Mononuclear cell (primary cell): Measurements from ENCODE around the gene LSS. TPM values are rescaled to one million over a fixed set of nuclear protein-coding genes. Genes with fewer than 3 reads are reported as not detected.
"Not testable (repeated sequence)": the region's sequence is repeated elsewhere in the genome, so short reads cannot be mapped to it uniquely, and the experiment has no call there.

ENCODE experiments used
- H3K27me3 ChIP-seq: 2 replicates; pipeline ENCODE4 v1.6.0; 2011; ENCODE audit warnings: low read length, control low read depth; ENCODE audit not compliant: insufficient read depth
- H3K4me1 ChIP-seq: 2 replicates; pipeline ENCODE4 v1.5.1; 2011; ENCODE audit warnings: mild to moderate bottlenecking, low read length, control low read depth; ENCODE audit not compliant: insufficient read depth
- H3K4me3 ChIP-seq: 2 replicates; pipeline ENCODE4 v1.5.1; 2011; ENCODE audit warnings: mild to moderate bottlenecking, low read length, moderate library complexity
- H3K9me3 ChIP-seq: 2 replicates; pipeline ENCODE4 v1.5.1; 2011; ENCODE audit warnings: low read depth, mild to moderate bottlenecking, control low read depth, low read length
- total RNA-seq: library from RNA; depleted of rRNA; stranded (reverse); fragments of >200 nt; gene quantifications from one replicate; pipeline ENCODE4 v1.2.3, GENCODE V29; 2012

LSS gene
- total RNA-seq, 1 donor = 9.6 TPM

DNA sequence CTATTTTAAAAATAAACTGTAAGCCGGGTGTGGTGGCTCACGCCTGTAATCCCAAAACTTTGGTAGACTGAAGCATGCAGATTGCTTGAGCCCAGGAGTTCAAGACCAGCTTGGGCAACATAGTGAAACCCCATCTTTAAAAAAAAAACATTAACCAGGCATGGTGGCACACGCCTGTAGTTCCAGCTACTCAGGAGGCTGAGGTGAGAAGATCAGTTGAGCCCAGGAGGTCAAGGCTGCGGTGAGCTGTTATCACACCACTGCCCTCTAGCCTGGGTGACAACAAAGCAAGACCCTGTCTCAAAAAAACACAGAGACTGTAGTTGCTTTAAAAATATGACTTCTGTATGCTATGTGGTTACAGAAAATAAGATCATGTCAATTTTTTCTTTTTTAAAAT, 24.3 kb upstream of the LSS start:
- no peaks in the 10 kb centered on the region for H3K9me3 ChIP-seq
- no peak overlapping the region for H3K4me3 ChIP-seq
- peaks cover 15% of the 10 kb centered on the region for H3K4me1 ChIP-seq
- H3K27me3 ChIP-seq = no peaks in the 10 kb centered on the region

GRCh38 chr21:46250146-46250725, 21.7 kb upstream of the LSS start:
- Histone ChIP-seq H3K9me3 (no peaks in the 10 kb centered on the region), H3K27me3 (no peaks in the 10 kb centered on the region), H3K4me3 (no peak overlapping the region), H3K4me1 (peaks cover 15% of the 10 kb centered on the region)

DNA sequence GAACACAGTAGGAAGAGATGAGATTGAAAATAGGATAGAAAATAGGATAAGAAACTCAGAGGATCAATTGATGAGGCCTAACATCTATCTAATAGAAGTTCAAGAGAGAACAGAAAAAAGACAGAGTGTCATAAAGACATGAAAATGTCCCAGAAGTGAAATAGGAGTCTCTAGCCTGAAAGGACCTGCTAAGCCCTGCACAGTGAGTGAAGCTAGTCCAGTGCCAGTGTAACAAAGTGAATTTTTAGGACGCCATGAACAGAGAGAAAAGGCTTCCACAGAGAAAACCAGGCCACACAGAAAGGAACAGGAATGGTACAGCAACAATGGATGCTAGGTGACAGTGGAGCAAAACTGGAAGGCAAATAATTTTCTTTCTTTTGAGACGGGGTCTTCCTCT, 20.3 kb upstream of the LSS start:
- no peak overlapping the region for H3K4me3 ChIP-seq

DNA sequence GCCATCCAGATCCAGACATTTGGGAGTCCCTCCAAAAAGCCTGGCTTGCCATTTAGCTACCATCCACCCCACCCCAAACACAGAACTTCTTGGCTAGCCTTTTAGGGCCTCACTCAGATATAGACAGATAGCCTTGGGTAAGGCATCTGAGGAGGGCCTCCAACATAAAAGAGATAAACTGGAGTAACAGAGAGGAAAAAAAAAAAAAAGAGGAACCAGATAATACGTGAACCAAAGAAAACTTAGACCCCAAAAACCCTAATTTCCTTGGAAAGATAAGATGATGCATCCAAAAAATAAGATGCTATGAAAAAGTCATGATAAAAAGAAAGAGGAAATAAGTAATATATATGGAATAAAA, 19.8 kb upstream of the LSS start:
- Histone ChIP-seq H3K4me1 (peaks cover 2% of the 10 kb centered on the region), H3K4me3 (no peak overlapping the region), H3K27me3 (no peaks in the 10 kb centered on the region), H3K9me3 (no peaks in the 10 kb centered on the region)

More for the DNA sequence above, 20.3 kb upstream of the LSS start:
- Histone ChIP-seq H3K4me1 (peaks cover 6% of the 10 kb centered on the region), H3K9me3 (no peaks in the 10 kb centered on the region), H3K27me3 (no peaks in the 10 kb centered on the region)

- Histone ChIP-seq H3K4me3 (no peak overlapping the region), H3K9me3 (no peaks in the 10 kb centered on the region), H3K4me1 (no peaks in the 10 kb centered on the region), H3K27me3 (no peaks in the 10 kb centered on the region)
These were observed 19.3 kb upstream of the LSS start for GRCh38 chr21:46247699-46248421.

DNA sequence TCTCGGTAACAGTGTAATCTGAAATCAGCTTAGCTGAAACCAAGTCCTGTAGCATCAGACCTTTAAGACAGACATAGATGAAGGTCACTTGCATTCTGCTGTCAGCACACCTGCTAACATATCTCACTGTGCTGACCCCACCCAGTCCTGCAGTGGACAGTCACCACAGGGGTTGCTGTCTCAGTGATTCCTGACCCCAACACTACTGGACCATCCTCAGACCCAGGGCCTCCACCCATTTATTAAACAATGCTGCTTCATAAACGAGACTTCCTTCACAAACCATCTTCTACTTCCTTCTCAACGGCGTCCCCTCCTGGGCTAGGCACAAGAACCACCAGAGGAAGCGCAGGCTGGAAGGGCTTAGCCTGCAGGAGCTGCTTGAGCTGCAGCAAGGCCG, 17.8 kb upstream of the LSS start:
- Histone ChIP-seq H3K4me3 (no peak overlapping the region), H3K4me1 (no peaks in the 10 kb centered on the region), H3K27me3 (no peaks in the 10 kb centered on the region), H3K9me3 (no peaks in the 10 kb centered on the region)

DNA sequence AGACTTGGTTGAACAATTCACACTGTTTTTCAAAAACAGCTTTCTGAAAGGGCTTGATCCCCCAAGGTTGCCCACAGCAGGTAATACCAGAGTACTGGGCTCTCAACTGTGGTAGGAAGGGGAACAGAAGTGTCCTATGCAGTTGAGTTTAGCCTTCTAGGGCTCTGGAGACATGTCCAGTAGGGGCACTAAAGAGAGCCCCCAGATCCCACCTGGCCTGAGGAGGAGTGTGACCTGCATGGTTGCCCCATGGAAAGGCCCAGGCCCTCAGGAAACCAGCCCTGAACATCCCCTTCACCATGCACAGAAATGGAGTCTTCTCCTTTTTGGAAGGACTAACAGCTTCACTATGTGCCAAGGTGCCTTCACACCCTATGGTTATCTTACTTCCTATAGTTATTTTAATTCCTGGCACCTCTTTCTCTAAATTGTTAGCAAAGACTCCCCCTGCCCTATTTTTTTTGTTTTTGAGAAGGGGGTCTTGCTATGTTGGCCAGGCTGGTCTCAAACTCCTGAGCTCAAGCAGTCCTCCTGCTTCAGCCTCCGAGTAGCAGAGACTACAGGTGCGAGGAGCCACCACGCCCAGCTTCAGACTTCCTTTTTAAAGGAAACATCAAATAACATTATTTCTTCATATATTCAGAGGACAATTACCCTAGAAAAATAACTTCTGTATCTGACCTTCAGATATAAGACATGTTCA, 16.8 kb upstream of the LSS start:
- no peaks in the 10 kb centered on the region for H3K4me1 ChIP-seq
- no peak overlapping the region for H3K4me3 ChIP-seq
- no peaks in the 10 kb centered on the region for H3K9me3 ChIP-seq
- H3K27me3 ChIP-seq = no peaks in the 10 kb centered on the region

DNA sequence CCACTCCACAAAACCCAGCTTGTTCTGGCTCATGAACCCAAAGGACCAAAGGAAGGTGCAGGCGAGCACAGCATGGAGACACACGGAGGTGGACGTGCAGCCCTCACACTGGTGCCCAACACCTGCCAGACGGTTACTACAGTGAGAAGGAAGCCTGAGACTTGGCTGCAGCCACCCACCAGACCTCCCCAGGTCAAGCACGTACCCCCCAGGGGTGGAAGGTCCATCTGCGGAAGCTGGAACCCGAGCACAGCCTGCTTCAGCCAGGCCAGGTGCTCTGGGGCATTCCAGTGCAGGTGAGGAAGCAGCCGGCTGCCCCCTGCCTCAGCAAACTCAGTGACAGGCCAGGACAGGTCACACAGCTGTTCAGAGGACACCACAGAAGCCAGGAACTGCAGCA, 16.0 kb upstream of the LSS start:
- Histone ChIP-seq H3K27me3 (no peaks in the 10 kb centered on the region), H3K9me3 (no peaks in the 10 kb centered on the region), H3K4me1 (no peaks in the 10 kb centered on the region), H3K4me3 (no peak overlapping the region)

DNA sequence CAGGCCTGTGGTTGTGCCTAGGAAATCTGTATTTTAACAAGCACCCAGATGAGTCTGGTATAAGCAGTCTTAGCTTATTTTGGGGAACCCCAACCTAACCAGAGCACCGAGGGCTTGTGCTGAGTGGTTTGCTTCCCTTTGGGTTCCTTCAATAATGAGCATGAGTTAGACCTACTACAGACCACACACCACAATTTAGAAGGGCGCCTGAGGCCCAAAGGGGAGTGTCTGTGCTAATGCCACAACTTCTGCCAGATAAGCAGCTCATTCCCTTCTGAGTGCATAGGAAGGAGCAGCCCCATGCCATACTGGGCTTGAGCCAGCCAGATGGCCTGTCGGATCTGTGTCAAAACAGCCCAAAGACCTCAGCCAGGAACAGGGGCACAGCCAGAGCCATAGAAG, 15.4 kb upstream of the LSS start:
- H3K4me3 ChIP-seq = no peak overlapping the region
- H3K27me3 ChIP-seq = no peaks in the 10 kb centered on the region
- H3K4me1 ChIP-seq = no peaks in the 10 kb centered on the region
- H3K9me3 ChIP-seq = no peaks in the 10 kb centered on the region

GRCh38 chr21:46243325-46243724, 14.8 kb upstream of the LSS start:
- H3K4me3 ChIP-seq = no peak overlapping the region
- no peaks in the 10 kb centered on the region for H3K9me3 ChIP-seq
- no peaks in the 10 kb centered on the region for H3K4me1 ChIP-seq
- H3K27me3 ChIP-seq = no peaks in the 10 kb centered on the region

DNA sequence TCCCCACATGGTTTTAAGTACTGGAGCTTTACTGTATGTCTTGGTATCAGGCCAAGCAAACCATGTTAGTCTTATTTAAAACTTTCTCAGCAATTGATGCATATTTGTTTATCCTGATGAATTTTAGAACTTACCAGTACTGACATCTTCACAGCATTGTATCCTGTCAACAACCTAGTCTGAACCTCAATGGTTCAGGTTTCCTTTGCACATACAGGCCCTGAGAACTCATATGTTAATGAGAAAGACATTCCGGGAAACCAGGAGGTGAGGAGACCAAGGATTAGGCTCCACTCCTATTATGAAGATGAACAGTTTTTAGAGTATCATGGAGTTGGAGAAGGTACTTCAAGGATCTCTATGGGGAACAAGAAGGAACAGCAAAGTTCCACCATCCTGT, 13.0 kb upstream of the LSS start:
- H3K4me1 ChIP-seq, H3K9me3 ChIP-seq, H3K4me3 ChIP-seq, H3K27me3 ChIP-seq: not testable (repeated sequence)

DNA sequence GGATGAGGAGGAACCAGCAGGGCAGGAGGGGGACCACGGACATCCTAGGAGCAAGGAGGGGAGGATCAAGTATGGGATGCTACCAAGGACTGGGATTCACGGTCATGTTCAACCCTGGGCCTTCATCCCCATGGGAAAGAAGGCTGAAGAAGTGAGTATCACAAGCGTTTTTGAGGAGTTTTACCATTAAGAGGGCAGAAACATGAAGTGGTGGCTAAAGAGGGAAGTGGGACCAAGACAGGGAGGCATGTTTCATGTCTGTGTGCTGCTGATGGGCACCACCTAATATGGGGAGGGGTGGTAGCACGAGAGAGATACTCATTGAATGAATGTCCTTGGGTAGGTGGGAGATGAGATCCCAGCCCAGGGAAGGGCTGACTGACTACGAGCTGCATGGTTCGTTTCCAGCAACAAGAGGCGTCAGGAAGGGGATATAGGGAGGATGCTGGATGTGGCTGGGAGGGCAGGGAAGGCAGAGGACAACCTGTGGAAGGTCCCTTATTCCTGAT, 11.3 kb upstream of the LSS start:
- no peaks in the 10 kb centered on the region for H3K9me3 ChIP-seq
- no peak overlapping the region for H3K4me3 ChIP-seq
- H3K27me3 ChIP-seq = no peaks in the 10 kb centered on the region
- H3K4me1 ChIP-seq = no peaks in the 10 kb centered on the region

DNA sequence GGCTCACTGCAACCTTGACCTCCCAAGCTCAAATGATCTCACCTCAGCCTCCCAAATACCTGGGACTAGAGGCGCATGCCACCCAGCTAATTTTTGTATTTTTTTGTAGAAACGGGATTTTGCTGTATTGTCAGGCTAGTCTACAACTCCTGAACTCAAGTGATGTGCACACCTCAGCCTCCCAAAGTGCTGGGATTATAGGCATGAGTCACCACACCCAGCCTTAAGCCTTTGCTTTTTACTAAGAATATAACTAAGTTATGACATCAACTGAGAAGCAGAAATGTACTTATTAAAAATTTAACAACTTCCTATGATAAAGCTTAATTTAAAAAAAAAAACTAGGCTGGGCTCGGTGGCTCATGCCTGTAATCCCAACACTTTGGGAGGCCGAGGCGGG, 8.9 kb upstream of the LSS start:
- Histone ChIP-seq H3K4me3 (no peak overlapping the region), H3K27me3 (no peaks in the 10 kb centered on the region), H3K9me3 (no peaks in the 10 kb centered on the region), H3K4me1 (no peaks in the 10 kb centered on the region)

- Histone ChIP-seq H3K4me1 (peaks cover 7% of the 10 kb centered on the region), H3K4me3 (no peak overlapping the region), H3K27me3 (no peaks in the 10 kb centered on the region), H3K9me3 (no peaks in the 10 kb centered on the region)
These were observed 5.9 kb upstream of the LSS start for GRCh38 chr21:46234436-46234950.

DNA sequence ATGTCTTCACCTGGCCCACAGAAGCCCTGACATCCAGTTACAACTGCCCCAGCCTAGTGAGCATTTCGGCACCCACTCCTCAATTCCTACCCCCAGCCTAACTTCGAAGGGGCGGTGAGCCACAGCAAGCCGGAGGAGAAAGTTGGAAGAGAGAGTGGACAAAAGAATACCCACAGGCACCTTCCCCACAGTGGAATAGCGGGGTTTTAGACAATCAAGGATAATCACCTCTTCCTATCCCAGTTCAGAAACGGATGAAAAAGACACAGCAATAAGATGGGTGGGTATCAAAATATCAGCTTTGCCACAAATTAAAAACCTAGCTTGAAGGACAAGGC, 1.3 kb upstream of the LSS start:
- no peaks in the 10 kb centered on the region for H3K27me3 ChIP-seq
- peaks cover 29% of the 10 kb centered on the region for H3K4me1 ChIP-seq
- no peak overlapping the region for H3K4me3 ChIP-seq
- no peaks in the 10 kb centered on the region for H3K9me3 ChIP-seq
